GM12878 (cell line): Measurements from ENCODE around the gene NUDT3. TPM values are rescaled to one million over a fixed set of nuclear protein-coding genes. Genes with fewer than 3 reads are reported as not detected.

ENCODE experiments used
- ATAC-seq: fragments of 200-7000 bp; cut with Tn5 transposase; 3 replicates; pipeline ENCODE4 v1.9.1; 2020; ENCODE audit warnings: mild to moderate bottlenecking, moderate library complexity
- BruUV-seq: library from RNA; stranded (reverse); fragments of 400-500 nt; replicated peaks from 2 replicates; lab custom pipeline; 2021; lab: Mats Ljungman, UMichigan
- CTCF ChIA-PET: fragments of 300-600 bp; sonication (Branson Sonifier 250); formaldehyde crosslinking; extraction: SDS; loops from one replicate; lab custom pipeline; 2021; ENCODE audit warnings: inconsistent platforms; lab: Yijun Ruan, JAX
- POLR2A ChIA-PET: fragments of 350-600 bp; formaldehyde crosslinking; extraction: SDS; loops from one replicate; lab custom pipeline; 2021; ENCODE audit warnings: inconsistent platforms; lab: Charles Lee
- RAD21 ChIA-PET: fragments of 300-600 bp; sonication (Branson Sonifier 250); formaldehyde crosslinking; loops from one replicate; lab custom pipeline; 2023; ENCODE audit warnings: antibody characterized with exemption; ENCODE audit not compliant: unreplicated experiment; lab: Charles Lee
- SMC1A ChIA-PET: fragments of 300-600 bp; sonication (Branson Sonifier 250); formaldehyde crosslinking; loops from one replicate; lab custom pipeline; 2023; ENCODE audit not compliant: unreplicated experiment, uncharacterized antibody; lab: Charles Lee
- DNase-seq: peaks from one replicate; pipeline ENCODE4 v3.0.0-alpha.2; 2011; ENCODE audit warnings: low read depth, low spot score
- FAIRE-seq: peaks from 3 replicates; lab custom pipeline; 2011; peaks lifted over from hg19 to GRCh38; lab: Jason Lieb, UNC
- H2AFZ ChIP-seq: 2 replicates; pipeline ENCODE4 v1.6.0; 2011; ENCODE audit warnings: low read depth, low read length, control low read depth; ENCODE audit not compliant: control insufficient read depth
- H3K27ac ChIP-seq: 2 replicates; pipeline ENCODE4 v1.5.1; 2011; ENCODE audit warnings: control low read depth; ENCODE audit not compliant: control insufficient read depth, insufficient read depth
- H3K27me3 ChIP-seq, 2 experiments: replicated peaks in 1 of 2; 2 replicates each; pipeline versions ENCODE4 v1.6.0 to v1.6.1; 2011; ENCODE audit warnings: low read length in 1 of 2; ENCODE audit not compliant: control insufficient read depth in 2 of 2, insufficient read depth in 2 of 2
- H3K36me3 ChIP-seq, 2 experiments: 2 replicates each; pipeline ENCODE4 v1.5.1; 2011; ENCODE audit warnings: low read length in 1 of 2; ENCODE audit not compliant: control insufficient read depth in 2 of 2, insufficient read depth in 2 of 2
- H3K4me1 ChIP-seq: 2 replicates; pipeline ENCODE4 v1.6.1; 2011; ENCODE audit warnings: mild to moderate bottlenecking, low read length, moderate library complexity, mixed read lengths; ENCODE audit not compliant: control insufficient read depth, insufficient read depth
- H3K4me2 ChIP-seq: 2 replicates; pipeline ENCODE4 v1.6.0; 2011; ENCODE audit warnings: control low read depth; ENCODE audit not compliant: control insufficient read depth, insufficient read depth
- H3K4me3 ChIP-seq: fragments of 200-600 bp; sonication (generic); 2 replicates; pipeline ENCODE4 v1.5.1; 2016
- H3K79me2 ChIP-seq: 2 replicates; pipeline ENCODE4 v1.6.0; 2011; ENCODE audit warnings: low read length; ENCODE audit not compliant: control insufficient read depth, insufficient read depth
- H3K9ac ChIP-seq: 2 replicates; pipeline ENCODE4 v1.8.0; 2011; ENCODE audit warnings: low read length, control low read depth, mixed read lengths; ENCODE audit not compliant: control insufficient read depth, insufficient read depth
- H3K9me3 ChIP-seq: replicated peaks from 3 replicates; pipeline ENCODE4 v1.5.1; 2011; ENCODE audit warnings: mild to moderate bottlenecking, low read length; ENCODE audit not compliant: control insufficient read depth, insufficient read depth
- H4K20me1 ChIP-seq: 2 replicates; pipeline ENCODE4 v1.6.0; 2011; ENCODE audit not compliant: control insufficient read depth, insufficient read depth
- BACH1 ChIP-seq: fragments of 450-650 bp; IDR thresholded peaks from 2 replicates; pipeline ENCODE4 v1.6.1; 2017; ENCODE audit warnings: mild to moderate bottlenecking, borderline replicate concordance
- ESRRA ChIP-seq: IDR thresholded peaks from 2 replicates; pipeline ENCODE4 v1.6.1; 2012; ENCODE audit warnings: mild to moderate bottlenecking, low read length, improper control_type of control experiment
- HDGF ChIP-seq: fragments of 450-650 bp; IDR thresholded peaks from 2 replicates; pipeline ENCODE4 v1.6.1; 2016; ENCODE audit warnings: antibody characterized with exemption
- IKZF2 ChIP-seq, 2 experiments: fragments of 450-650 bp; IDR thresholded peaks; 2 replicates each; pipeline ENCODE4 v1.6.1; 2017; ENCODE audit warnings: mild to moderate bottlenecking in 2 of 2, moderate library complexity in 2 of 2
- MEF2A ChIP-seq: IDR thresholded peaks from 2 replicates; pipeline ENCODE4 v1.6.1; 2011; ENCODE audit warnings: low read depth, mild to moderate bottlenecking, low read length, moderate library complexity; ENCODE audit not compliant: insufficient read depth
- RFX5 ChIP-seq: IDR thresholded peaks from 2 replicates; pipeline ENCODE4 v1.6.1; 2011; ENCODE audit warnings: low read depth, low read length, improper control_type of control experiment
- SPI1 ChIP-seq: IDR thresholded peaks from 2 replicates; pipeline ENCODE4 v1.6.1; 2011; ENCODE audit warnings: low read depth, mild to moderate bottlenecking, low read length, moderate library complexity, borderline replicate concordance; ENCODE audit not compliant: insufficient read depth
- STAT3 ChIP-seq: IDR thresholded peaks from 2 replicates; pipeline ENCODE4 v1.6.1; 2011; ENCODE audit warnings: low read depth, low read length, improper control_type of control experiment
- ZNF384 ChIP-seq: IDR thresholded peaks from 2 replicates; pipeline ENCODE4 v1.6.1; 2012; ENCODE audit warnings: low read depth, mild to moderate bottlenecking, low read length, improper control_type of control experiment, borderline replicate concordance
- WGBS: methylation state at CpG from one replicate; pipeline ENCODE4 v1.1.6; 2016; ENCODE audit warnings: low lambda C conversion rate; ENCODE audit not compliant: insufficient replicate concordance, insufficient coverage; ENCODE audit errors: missing lambda C conversion rate; 5-methylcytosine and 5-hydroxymethylcytosine counted together
- in situ Hi-C: fragments of 300-500 bp; cut with MboI; formaldehyde crosslinking; loops from 9 replicates; pipeline ENCODE4 v1.14.3; 2018; ENCODE audit warnings: mixed read lengths
- intact Hi-C: fragments of 100-400 bp; cut with micrococcal nuclease; formaldehyde crosslinking; loops from one replicate; pipeline ENCODE4 v1.14.2; 2022; ENCODE audit not compliant: unreplicated experiment
- polyA plus RNA-seq, 11 experiments: library from polyadenylated mRNA; depleted of rRNA in 4 of 11; unstranded in 6 of 11; stranded (reverse) in 5 of 11; fragments of >200 nt; fragmentation: Nextera tagmentation in 4 of 11; fragmentation: Illumina TruSeq in 1 of 11; extraction: Ambion mirVana in 4 of 11; extraction: Trizol in 1 of 11; gene quantifications; 1 replicate in 1 of 11; 2 replicates in 10 of 11; pipeline versions ENCODE4 v1.2.1 to v1.2.3, GENCODE V29; 2011 to 2016; ENCODE audit warnings: inconsistent platforms in 2 of 11, missing spikeins in 2 of 11, low read depth in 1 of 11
- total RNA-seq, 4 experiments: library from RNA; depleted of rRNA in 3 of 4; stranded (reverse); fragments of >200 nt in 3 of 4; fragmentation: Illumina TruSeq in 1 of 4; extraction: Trizol in 1 of 4; gene quantifications; 2 replicates each; pipeline versions ENCODE4 v1.2.1 to v1.2.3, GENCODE V29; 2013 to 2021
- TF ChIP-seq, protein P1 (sequence below): fragments of 450-650 bp; IDR thresholded peaks from 2 replicates; pipeline ENCODE4 v1.6.1; 2016; ENCODE audit warnings: mild to moderate bottlenecking

The NUDT3 gene
- total and polyA plus RNA-seq, 10 of the 15 experiments (the other 5 are each of a cell fraction or from before 2014, with no cell fraction given) = 2.4 to 32.3 (median 25.5) TPM

DNA sequence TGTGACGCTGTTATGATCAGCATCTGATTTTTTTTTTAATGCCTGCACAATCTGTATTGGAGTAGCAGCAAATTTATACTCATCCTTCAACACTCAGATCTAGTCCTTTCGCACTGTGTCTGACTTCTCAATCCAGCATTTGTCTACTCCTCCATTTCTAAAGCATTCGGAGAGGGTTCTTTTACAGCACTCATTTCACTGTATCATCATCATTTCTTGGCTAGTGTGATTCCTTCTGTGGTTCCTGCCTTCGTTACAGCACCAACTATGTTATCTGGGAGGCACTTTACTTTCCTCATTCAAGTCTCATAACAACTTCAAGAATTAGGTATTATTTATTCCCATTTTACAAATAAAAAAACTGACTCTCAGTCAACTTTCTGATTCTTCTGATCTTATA lies 18.0 kb downstream of the NUDT3 start (continued):
- TF ChIP-seq ESRRA = no peak
- no peak for TF ChIP-seq RFX5
- TF ChIP-seq BACH1 = no peak

DNA sequence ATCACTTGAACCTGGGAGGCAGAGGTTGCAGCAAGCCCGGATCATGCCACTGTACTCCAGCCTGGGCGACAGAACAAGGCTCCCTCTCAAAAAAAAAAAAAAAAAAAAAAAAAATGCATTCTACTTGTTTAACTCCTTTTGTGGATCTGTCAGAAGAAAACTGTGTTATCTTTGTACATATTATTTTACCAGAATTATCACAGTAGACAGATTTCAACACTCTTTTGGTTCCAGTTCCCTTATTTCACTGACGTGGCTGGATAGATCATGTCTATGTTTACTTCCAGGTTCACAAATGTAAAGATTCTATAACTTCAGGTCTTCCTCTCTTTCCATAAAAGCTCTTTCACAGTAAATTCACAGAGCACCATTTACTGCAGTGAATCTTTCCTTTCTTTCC lies 18.4 kb downstream of the NUDT3 start:
- WGBS = 58% methylated on average over 3 of the region's 3 CpGs
- H3K27me3 ChIP-seq = no peaks in the 10 kb centered on the region
- no peak overlapping the region for H3K4me3 ChIP-seq
- H2AFZ ChIP-seq = no peak overlapping the region; the same call in 1 of the 2 replicates
- no peaks in the 10 kb centered on the region for H3K9me3 ChIP-seq
- FAIRE-seq (no peak), ATAC-seq (peak; percentile 76), DNase-seq (no peak)
- H3K9ac ChIP-seq = no peak overlapping the region
- no peaks in the 10 kb centered on the region; a peak in 2 of 4 replicates for H3K36me3 ChIP-seq
- CTCF ChIA-PET = no interaction called here
- POLR2A ChIA-PET = interaction anchor here (0.7 kb wide), 1 partner anchor 41 kb away, joined by 9 read pairs; no protein-coding TSS in a partner anchor
- H4K20me1 ChIP-seq = peaks cover 3% of the 10 kb centered on the region; the same call in 1 of the 2 replicates
- in situ Hi-C loops = no loop called here
- H3K79me2 ChIP-seq = peaks cover 66% of the 10 kb centered on the region
- H3K4me2 ChIP-seq = no peak overlapping the region
- H3K27ac ChIP-seq = peak overlapping the region; percentile 37
- TF ChIP-seq MEF2A (no peak), SPI1 (peak; percentile 88), HDGF (0 out of 2 replicates have a peak, but pooled peaks have one; percentile 30), ZNF384 (peak; percentile 54; the same call in 1 of the 2 replicates), STAT3 (no peak), IKZF2 (IDR thresholded peaks at IDR 0.05) (peak in 1 of 2 experiments; percentile 48; a peak in 1 of 4 replicates)
- TF ChIP-seq, protein P1, sequence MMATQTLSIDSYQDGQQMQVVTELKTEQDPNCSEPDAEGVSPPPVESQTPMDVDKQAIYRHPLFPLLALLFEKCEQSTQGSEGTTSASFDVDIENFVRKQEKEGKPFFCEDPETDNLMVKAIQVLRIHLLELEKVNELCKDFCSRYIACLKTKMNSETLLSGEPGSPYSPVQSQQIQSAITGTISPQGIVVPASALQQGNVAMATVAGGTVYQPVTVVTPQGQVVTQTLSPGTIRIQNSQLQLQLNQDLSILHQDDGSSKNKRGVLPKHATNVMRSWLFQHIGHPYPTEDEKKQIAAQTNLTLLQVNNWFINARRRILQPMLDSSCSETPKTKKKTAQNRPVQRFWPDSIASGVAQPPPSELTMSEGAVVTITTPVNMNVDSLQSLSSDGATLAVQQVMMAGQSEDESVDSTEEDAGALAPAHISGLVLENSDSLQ = peak; percentile 26; the same call in 1 of the 2 replicates
- intact Hi-C loops = no loop called here
- H3K4me1 ChIP-seq = peaks cover 4% of the 10 kb centered on the region; the same call in 1 of the 2 replicates
- RAD21 ChIA-PET = interaction anchor here (1.2 kb wide), 1 partner anchor 10 kb away, joined by 3 read pairs; no protein-coding TSS in a partner anchor
- no TSS peak for BruUV-seq
- SMC1A ChIA-PET = interaction anchor here (0.7 to 2.0 kb wide), 4 partner anchors 10 to 124 kb away, joined by 3 to 9 read pairs (median 3); no protein-coding TSS in a partner anchor
